ENCODE data around the gene NBPF6.
"Not testable (repeated sequence)": the region's sequence is repeated elsewhere in the genome, so short reads cannot be mapped to it uniquely, and the experiment has no call there.

NBPF6 gene, protein sequence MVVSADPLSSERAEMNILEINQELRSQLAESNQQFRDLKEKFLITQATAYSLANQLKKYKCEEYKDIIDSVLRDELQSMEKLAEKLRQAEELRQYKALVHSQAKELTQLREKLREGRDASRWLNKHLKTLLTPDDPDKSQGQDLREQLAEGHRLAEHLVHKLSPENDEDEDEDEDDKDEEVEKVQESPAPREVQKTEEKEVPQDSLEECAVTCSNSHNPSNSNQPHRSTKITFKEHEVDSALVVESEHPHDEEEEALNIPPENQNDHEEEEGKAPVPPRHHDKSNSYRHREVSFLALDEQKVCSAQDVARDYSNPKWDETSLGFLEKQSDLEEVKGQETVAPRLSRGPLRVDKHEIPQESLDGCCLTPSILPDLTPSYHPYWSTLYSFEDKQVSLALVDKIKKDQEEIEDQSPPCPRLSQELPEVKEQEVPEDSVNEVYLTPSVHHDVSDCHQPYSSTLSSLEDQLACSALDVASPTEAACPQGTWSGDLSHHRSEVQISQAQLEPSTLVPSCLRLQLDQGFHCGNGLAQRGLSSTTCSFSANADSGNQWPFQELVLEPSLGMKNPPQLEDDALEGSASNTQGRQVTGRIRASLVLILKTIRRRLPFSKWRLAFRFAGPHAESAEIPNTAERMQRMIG

DNA sequence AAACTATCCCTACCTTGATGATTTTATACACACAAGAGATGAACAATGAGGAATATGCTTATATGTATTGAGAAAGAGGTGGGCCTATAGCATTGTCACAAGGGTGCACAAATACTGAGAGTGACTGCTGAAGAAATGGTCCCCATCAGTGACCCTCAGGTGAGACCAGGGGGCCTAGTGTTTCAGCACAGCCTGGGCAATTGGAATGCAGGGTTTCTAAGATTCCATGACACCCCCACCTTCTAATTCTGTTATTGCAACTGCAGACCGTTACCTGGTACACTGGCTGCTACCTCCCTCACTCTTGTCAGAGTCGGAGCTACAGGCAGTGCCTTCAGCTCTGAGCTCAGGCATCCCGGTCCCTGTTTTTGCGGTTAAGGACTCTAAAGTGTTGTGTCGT is at the start of gene NBPF6:
TSS of gene NBPF6 (plus strand) at position 301 of the 400 bp plus-strand sequence. CDS start 259 bp downstream, outside the sequence.
- H3K4me1 Mint-ChIP-seq (ENCODE audit: low read depth); H3K27ac Mint-ChIP-seq; H3K9me3 Mint-ChIP-seq; H3K4me3 Mint-ChIP-seq; H3K36me3 Mint-ChIP-seq (ENCODE audit: low read depth); H3K27me3 Mint-ChIP-seq: not testable (repeated sequence)

GRCh38 chr1:108411098-108411833 is 38.9 kb upstream of the NBPF6 start:
- not testable (repeated sequence) for H3K4me1 Mint-ChIP-seq (ENCODE audit: low read depth); H3K9me3 Mint-ChIP-seq; H3K27me3 Mint-ChIP-seq; H3K4me3 Mint-ChIP-seq; H3K36me3 Mint-ChIP-seq (ENCODE audit: low read depth); H3K27ac Mint-ChIP-seq

GRCh38 chr1:108420129-108420528 is 30.0 kb upstream of the NBPF6 start:
- H3K27ac Mint-ChIP-seq; H3K4me3 Mint-ChIP-seq; H3K27me3 Mint-ChIP-seq; H3K4me1 Mint-ChIP-seq (ENCODE audit: low read depth); H3K36me3 Mint-ChIP-seq (ENCODE audit: low read depth); H3K9me3 Mint-ChIP-seq: not testable (repeated sequence)

GRCh38 chr1:108421061-108421916 is 28.9 kb upstream of the NBPF6 start:
- not testable (repeated sequence) for H3K4me3 Mint-ChIP-seq; H3K9me3 Mint-ChIP-seq; H3K36me3 Mint-ChIP-seq (ENCODE audit: low read depth); H3K4me1 Mint-ChIP-seq (ENCODE audit: low read depth); H3K27me3 Mint-ChIP-seq; H3K27ac Mint-ChIP-seq

- not testable (repeated sequence) for H3K27ac Mint-ChIP-seq; H3K4me3 Mint-ChIP-seq; H3K36me3 Mint-ChIP-seq (ENCODE audit: low read depth); H3K9me3 Mint-ChIP-seq; H3K4me1 Mint-ChIP-seq (ENCODE audit: low read depth); H3K27me3 Mint-ChIP-seq
Measured at GRCh38 chr1:108426877-108427276, 23.3 kb upstream of the NBPF6 start.

- not testable (repeated sequence) for H3K9me3 Mint-ChIP-seq; H3K4me1 Mint-ChIP-seq (ENCODE audit: low read depth); H3K27ac Mint-ChIP-seq; H3K36me3 Mint-ChIP-seq (ENCODE audit: low read depth); H3K4me3 Mint-ChIP-seq; H3K27me3 Mint-ChIP-seq
Measured at GRCh38 chr1:108432002-108432401, 18.1 kb upstream of the NBPF6 start.

GRCh38 chr1:108433404-108433803 is 16.7 kb upstream of the NBPF6 start:
- H3K36me3 Mint-ChIP-seq (ENCODE audit: low read depth); H3K9me3 Mint-ChIP-seq; H3K27me3 Mint-ChIP-seq; H3K27ac Mint-ChIP-seq; H3K4me3 Mint-ChIP-seq; H3K4me1 Mint-ChIP-seq (ENCODE audit: low read depth): not testable (repeated sequence)

DNA sequence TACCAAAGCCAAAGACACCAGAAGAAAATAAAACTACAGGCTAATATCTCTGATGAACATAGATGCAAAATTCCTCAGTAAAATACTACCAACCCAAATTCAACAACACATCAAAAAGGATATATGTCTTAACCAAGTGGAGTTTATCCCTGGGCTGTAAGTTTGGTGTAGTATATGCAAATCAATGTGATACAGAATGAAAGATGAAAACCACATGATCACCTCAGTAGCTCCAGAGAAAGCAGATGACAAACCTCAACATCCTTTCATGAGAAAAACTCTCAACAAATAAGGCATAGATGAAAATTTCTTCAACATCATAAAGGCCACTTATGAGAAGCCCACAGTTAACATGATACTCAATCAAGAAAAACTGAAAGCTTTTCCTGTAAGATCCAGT is 11.6 kb upstream of the NBPF6 start:
- not testable (repeated sequence) for H3K36me3 Mint-ChIP-seq (ENCODE audit: low read depth); H3K4me1 Mint-ChIP-seq (ENCODE audit: low read depth); H3K27ac Mint-ChIP-seq; H3K27me3 Mint-ChIP-seq; H3K9me3 Mint-ChIP-seq; H3K4me3 Mint-ChIP-seq

GRCh38 chr1:108454521-108454920 is 4.4 kb downstream of the NBPF6 start:
- not testable (repeated sequence) for H3K27me3 Mint-ChIP-seq; H3K27ac Mint-ChIP-seq; H3K4me1 Mint-ChIP-seq (ENCODE audit: low read depth); H3K36me3 Mint-ChIP-seq (ENCODE audit: low read depth); H3K9me3 Mint-ChIP-seq; H3K4me3 Mint-ChIP-seq

- not testable (repeated sequence) for H3K9me3 Mint-ChIP-seq; H3K4me1 Mint-ChIP-seq (ENCODE audit: low read depth); H3K36me3 Mint-ChIP-seq (ENCODE audit: low read depth); H3K27me3 Mint-ChIP-seq; H3K4me3 Mint-ChIP-seq; H3K27ac Mint-ChIP-seq
Measured at GRCh38 chr1:108458661-108459060, 8.5 kb downstream of the NBPF6 start.

DNA sequence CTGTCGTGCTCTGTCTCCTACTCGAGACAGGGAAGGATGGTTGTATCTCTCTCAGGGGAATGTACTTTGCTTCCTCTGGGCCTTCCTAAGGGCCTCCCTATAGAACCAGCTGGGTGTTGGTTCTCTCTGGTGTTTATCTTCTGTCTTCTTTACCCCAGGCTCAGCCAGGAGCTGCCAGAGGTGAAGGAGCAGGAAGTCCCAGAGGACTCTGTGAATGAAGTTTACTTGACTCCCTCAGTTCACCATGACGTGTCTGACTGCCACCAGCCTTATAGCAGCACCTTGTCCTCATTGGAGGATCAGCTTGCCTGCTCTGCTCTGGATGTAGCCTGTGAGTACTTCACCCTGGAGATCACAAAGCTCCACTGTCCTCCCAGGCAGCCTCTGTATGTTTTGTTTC is 11.6 kb downstream of the NBPF6 start:
- H3K4me1 Mint-ChIP-seq (ENCODE audit: low read depth); H3K4me3 Mint-ChIP-seq; H3K9me3 Mint-ChIP-seq; H3K27ac Mint-ChIP-seq; H3K27me3 Mint-ChIP-seq; H3K36me3 Mint-ChIP-seq (ENCODE audit: low read depth): not testable (repeated sequence)

- H3K27ac Mint-ChIP-seq; H3K4me1 Mint-ChIP-seq (ENCODE audit: low read depth); H3K9me3 Mint-ChIP-seq; H3K27me3 Mint-ChIP-seq; H3K4me3 Mint-ChIP-seq; H3K36me3 Mint-ChIP-seq (ENCODE audit: low read depth): not testable (repeated sequence)
Measured at GRCh38 chr1:108463962-108464361, 13.8 kb downstream of the NBPF6 start.

DNA sequence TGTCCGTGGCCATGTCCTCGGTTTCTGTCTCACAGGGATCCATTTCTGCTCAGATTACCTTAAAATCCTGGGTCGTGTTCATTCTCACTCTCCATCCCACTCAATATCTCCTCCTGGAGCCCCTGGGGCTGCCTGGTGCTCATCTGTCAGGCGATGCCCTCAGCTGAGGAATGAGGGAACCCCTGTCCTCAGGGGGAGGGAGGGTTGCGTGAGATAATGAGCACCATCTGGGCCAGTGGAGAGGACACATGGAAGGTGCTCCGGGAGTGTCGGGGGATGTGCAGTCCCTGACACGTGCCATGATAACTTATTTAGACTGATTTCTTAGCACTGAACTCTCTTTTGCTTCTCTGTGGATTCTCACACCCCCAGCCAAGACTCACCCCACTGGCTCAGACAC is 16.0 kb downstream of the NBPF6 start:
- H3K9me3 Mint-ChIP-seq; H3K36me3 Mint-ChIP-seq (ENCODE audit: low read depth); H3K27ac Mint-ChIP-seq; H3K27me3 Mint-ChIP-seq; H3K4me1 Mint-ChIP-seq (ENCODE audit: low read depth); H3K4me3 Mint-ChIP-seq: not testable (repeated sequence)

- not testable (repeated sequence) for H3K9me3 Mint-ChIP-seq; H3K4me3 Mint-ChIP-seq; H3K36me3 Mint-ChIP-seq (ENCODE audit: low read depth); H3K27me3 Mint-ChIP-seq; H3K27ac Mint-ChIP-seq; H3K4me1 Mint-ChIP-seq (ENCODE audit: low read depth)
Measured at GRCh38 chr1:108467155-108467554, 17.0 kb downstream of the NBPF6 start.

GRCh38 chr1:108470750-108471149 is 20.6 kb downstream of the NBPF6 start:
- peaks cover 13% of the 10 kb centered on the region for H3K27me3 Mint-ChIP-seq
- not testable (repeated sequence) for H3K9me3 Mint-ChIP-seq; H3K27ac Mint-ChIP-seq; H3K4me3 Mint-ChIP-seq; H3K4me1 Mint-ChIP-seq (ENCODE audit: low read depth); H3K36me3 Mint-ChIP-seq (ENCODE audit: low read depth)
